Ovary (tissue), 9 donors: Measurements from ENCODE around the gene KIAA1191. TPM values are rescaled to one million over a fixed set of nuclear protein-coding genes. Genes with fewer than 3 reads are reported as not detected.

ENCODE experiments used
- DNase-seq, 5 donors: peaks; one replicate each; pipeline ENCODE4 v3.0.0-alpha.2; 2019 to 2020
- H3K27ac ChIP-seq, 2 donors: fragments of 200-600 bp; one replicate each; pipeline versions ENCODE4 v1.5.1 to v1.8.0; 2019 to 2022
- H3K27me3 ChIP-seq: fragments of 200-600 bp; one replicate; pipeline ENCODE4 v1.8.0; 2022
- H3K36me3 ChIP-seq: fragments of 200-600 bp; sonication (generic); one replicate; pipeline ENCODE4 v1.5.1; 2019
- H3K4me1 ChIP-seq: one replicate; pipeline ENCODE4 v1.8.1; 2013; ENCODE audit warnings: mild to moderate bottlenecking, moderate library complexity; ENCODE audit not compliant: insufficient read depth
- H3K4me3 ChIP-seq: fragments of 200-600 bp; sonication (generic); one replicate; pipeline ENCODE4 v1.5.1; 2017
- H3K9me3 ChIP-seq, 2 donors: fragments of 200-600 bp in 1 of 2; sonication (generic) in 1 of 2; one replicate each; pipeline versions ENCODE4 v1.5.1 to v1.8.1; 2013 to 2019; ENCODE audit warnings: mild to moderate bottlenecking in 1 of 2, moderate library complexity in 1 of 2
- CTCF ChIP-seq, 3 donors: fragments of 450-650 bp in 2 of 3; fragments of 200-600 bp in 1 of 3; IDR thresholded peaks; one replicate each; pipeline versions ENCODE4 v1.5.1 to v1.8.0; 2016 to 2022; ENCODE audit warnings: antibody characterized with exemption in 3 of 3, mild to moderate bottlenecking in 1 of 3
- EP300 ChIP-seq: sonication (generic); formaldehyde crosslinking; IDR thresholded peaks from one replicate; pipeline ENCODE4 v1.6.1; 2017; ENCODE audit warnings: antibody characterized with exemption
- POLR2A ChIP-seq: fragments of 450-650 bp; IDR thresholded peaks from one replicate; pipeline ENCODE4 v1.6.1; 2017; ENCODE audit warnings: antibody characterized with exemption, mild to moderate bottlenecking, moderate library complexity
- WGBS, 3 donors: extraction: QIAGEN DNeasy Blood & Tissue Kit in 1 of 3; methylation state at CpG; one replicate each; pipeline versions ENCODE4 v1.1.5 to v1.1.7; 2013 to 2017; 5-methylcytosine and 5-hydroxymethylcytosine counted together
- intact Hi-C, 4 donors: fragments of 100-400 bp; cut with DNase I; formaldehyde crosslinking; loops; one replicate each; pipeline versions ENCODE4 v1.11.0 to v1.15.1; 2022 to 2023
- polyA plus RNA-seq, 2 donors: library from polyadenylated mRNA; stranded (reverse); fragments of 200-250 nt in 1 of 2; fragments of 350-450 nt in 1 of 2; fragmentation: Illumina TruSeq in 1 of 2; extraction: RNeasy Lipid Tissue Mini Kit (QIAGEN cat#74804) in 1 of 2; gene quantifications; one replicate each; pipeline ENCODE4 v1.2.3, GENCODE V29; 2013 to 2014
- total RNA-seq, 7 donors: library from RNA; depleted of rRNA in 2 of 7; stranded (reverse); fragments of >200 nt in 2 of 7; fragmentation: NEBNext Ultra II Directional in 3 of 7; extraction: Animal tissue kit (Norgen Biotek cat#: 25700) in 3 of 7; gene quantifications; one replicate each; pipeline versions ENCODE4 v1.1.0 to v1.2.4, GENCODE V29; 2016 to 2023
- donor health status: DM: no; HTN: no; CAD: no; lungs with moderate emphysema.
- donor health status: DM: no; HTN: no; CAD: no.
- donor health status: Bipolar disorder and iron deficiency.
- donor health status: DM: yes; HTN: yes; CAD: no.
- donor health status: DM: no; HTN: no; CAD: no.
- donor health status: DM: yes; HTN: yes; CAD: no.

The KIAA1191 gene
- total and polyA plus RNA-seq, 9 donors = 87.5 to 166 (median 116) TPM

GRCh38 chr5:176362233-176362490, 598 bp upstream of the KIAA1191 start:
- Histone ChIP-seq H3K36me3 (no peaks in the 10 kb centered on the region), H3K4me3 (peak overlapping the region; percentile 74), H3K27ac (no peak overlapping the region), H3K9me3 (no peaks in the 10 kb centered on the region), H3K4me1 (peaks cover 8% of the 10 kb centered on the region), H3K27me3 (no peaks in the 10 kb centered on the region)
- intact Hi-C loops = loop anchor here in 1 of 4 donors (2.0 to 10.0 kb wide), 2 partner anchors 47 to 187 kb away; no protein-coding TSS in a partner anchor
- WGBS, 3 donors = 74 to 81% (median 74%) methylated on average over 8 of the region's 8 CpGs
- DNase-seq = no peak
- no peak for TF ChIP-seq EP300
- no peak for TF ChIP-seq POLR2A
- no peak for TF ChIP-seq CTCF (IDR thresholded peaks at IDR 0.05)

GRCh38 chr5:176360894-176361436, 599 bp downstream of the KIAA1191 start:
- Histone ChIP-seq H3K9me3 (no peaks in the 10 kb centered on the region), H3K27me3 (no peaks in the 10 kb centered on the region), H3K27ac (peak overlapping the region; percentile 45 to 85), H3K4me3 (peak overlapping the region; percentile 74), H3K4me1 (peaks cover 3% of the 10 kb centered on the region), H3K36me3 (no peaks in the 10 kb centered on the region)
- WGBS, 3 donors = 1% methylated on average over 27 of the region's 27 CpGs
- TF ChIP-seq CTCF (IDR thresholded peaks at IDR 0.05) = no peak
- no peak for TF ChIP-seq EP300
- no peak for TF ChIP-seq POLR2A
- intact Hi-C loops = loop anchor here in 1 of 4 donors (10.0 kb wide), 1 partner anchor 186 kb away; no protein-coding TSS in a partner anchor
- DNase-seq = peak in 1 of 5 donors; percentile 34

- no peaks in the 10 kb centered on the region for H3K36me3 ChIP-seq
- no peak for TF ChIP-seq CTCF (IDR thresholded peaks at IDR 0.05)
- no peak for TF ChIP-seq EP300
- TF ChIP-seq POLR2A = no peak
- no peaks in the 10 kb centered on the region for H3K9me3 ChIP-seq
- peaks cover 2% of the 10 kb centered on the region for H3K4me1 ChIP-seq
- no peak for DNase-seq
- no peaks in the 10 kb centered on the region for H3K27me3 ChIP-seq
- intact Hi-C loops = loop anchor here in 1 of 4 donors (10.0 kb wide), 1 partner anchor 185 kb away; no protein-coding TSS in a partner anchor
- H3K4me3 ChIP-seq = no peak overlapping the region
- H3K27ac ChIP-seq = no peak overlapping the region
- 19 to 47% (median 27%) methylated on average over 4 of the region's 4 CpGs for WGBS, 3 donors
Measured at GRCh38 chr5:176359658-176360057, 1.9 kb downstream of the KIAA1191 start.

- H3K27me3 ChIP-seq = no peaks in the 10 kb centered on the region
- TF ChIP-seq POLR2A (no peak), EP300 (no peak), CTCF (IDR thresholded peaks at IDR 0.05) (no peak)
- H3K36me3 ChIP-seq = no peaks in the 10 kb centered on the region
- WGBS, 3 donors = 89 to 93% (median 91%) methylated on average over 3 of the region's 3 CpGs
- DNase-seq = no peak
- peaks cover 2% of the 10 kb centered on the region for H3K4me1 ChIP-seq
- H3K4me3 ChIP-seq = no peak overlapping the region
- H3K27ac ChIP-seq = no peak overlapping the region
- H3K9me3 ChIP-seq = no peaks in the 10 kb centered on the region
- intact Hi-C loops = no loop called here
Measured at GRCh38 chr5:176356179-176356566, 5.4 kb downstream of the KIAA1191 start.
